C4-2B (cell line): Measurements from ENCODE around the gene JAG2.

Source experiments
- ZFX ChIP-seq: fragments of 450-650 bp; IDR thresholded peaks from 2 replicates; pipeline ENCODE4 v1.6.1; 2017
- TF ChIP-seq, protein P1 (sequence below): fragments of 450-650 bp; conservative IDR thresholded peaks from 2 replicates; pipeline ENCODE4 v1.5.1; 2017; ENCODE audit warnings: mild to moderate bottlenecking

- TF ChIP-seq, protein P1, sequence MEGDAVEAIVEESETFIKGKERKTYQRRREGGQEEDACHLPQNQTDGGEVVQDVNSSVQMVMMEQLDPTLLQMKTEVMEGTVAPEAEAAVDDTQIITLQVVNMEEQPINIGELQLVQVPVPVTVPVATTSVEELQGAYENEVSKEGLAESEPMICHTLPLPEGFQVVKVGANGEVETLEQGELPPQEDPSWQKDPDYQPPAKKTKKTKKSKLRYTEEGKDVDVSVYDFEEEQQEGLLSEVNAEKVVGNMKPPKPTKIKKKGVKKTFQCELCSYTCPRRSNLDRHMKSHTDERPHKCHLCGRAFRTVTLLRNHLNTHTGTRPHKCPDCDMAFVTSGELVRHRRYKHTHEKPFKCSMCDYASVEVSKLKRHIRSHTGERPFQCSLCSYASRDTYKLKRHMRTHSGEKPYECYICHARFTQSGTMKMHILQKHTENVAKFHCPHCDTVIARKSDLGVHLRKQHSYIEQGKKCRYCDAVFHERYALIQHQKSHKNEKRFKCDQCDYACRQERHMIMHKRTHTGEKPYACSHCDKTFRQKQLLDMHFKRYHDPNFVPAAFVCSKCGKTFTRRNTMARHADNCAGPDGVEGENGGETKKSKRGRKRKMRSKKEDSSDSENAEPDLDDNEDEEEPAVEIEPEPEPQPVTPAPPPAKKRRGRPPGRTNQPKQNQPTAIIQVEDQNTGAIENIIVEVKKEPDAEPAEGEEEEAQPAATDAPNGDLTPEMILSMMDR, result no peak
- no peak for TF ChIP-seq ZFX
Measured at GRCh38 chr14:105217774-105218173, 49.2 kb upstream of the JAG2 start.
